ENCODE data around the gene CYP1A2. TPM values are rescaled to one million over a fixed set of nuclear protein-coding genes. Genes with fewer than 3 reads are reported as not detected.

CYP1A2 gene
- total RNA-seq, 1 experiment from 2014 or later: not detected

GRCh38 chr15:74776821-74777768, 28.4 kb downstream of the CYP1A2 start:
- Histone ChIP-seq H3K79me2 (ENCODE audit: insufficient read depth, low read length) (no peaks in the 10 kb centered on the region), H3K27me3 (ENCODE audit: insufficient read depth, low read length) (peaks cover 4% of the 10 kb centered on the region; the same call in 1 of the 2 replicates), H2BK120ac (ENCODE audit: low read depth, low read length, poor library complexity, severe bottlenecking) (no peak overlapping the region), H2BK12ac (ENCODE audit: insufficient read length, low read depth, low read length) (no peak overlapping the region), H4K5ac (ENCODE audit: insufficient read length, low read depth, low read length) (no peak overlapping the region), H3K23ac (ENCODE audit: insufficient read length, low read depth, low read length) (no peak overlapping the region), H3K14ac (ENCODE audit: insufficient read depth, low read length) (no peak overlapping the region), H4K8ac (replicated peaks; ENCODE audit: insufficient read length, low read depth, low read length) (no peak overlapping the region), H3K4me1 (ENCODE audit: insufficient read depth, low read length) (no peaks in the 10 kb centered on the region), H2BK20ac (ENCODE audit: low read depth, low read length, poor library complexity, severe bottlenecking) (no peak overlapping the region), H4K20me1 (ENCODE audit: control insufficient read depth, insufficient read depth, insufficient read length) (no peaks in the 10 kb centered on the region), H3K79me1 (ENCODE audit: insufficient read depth, low read depth, low read length, poor library complexity, severe bottlenecking) (no peaks in the 10 kb centered on the region), H2BK15ac (ENCODE audit: low read depth, low read length) (no peak overlapping the region), H3K56ac (ENCODE audit: insufficient read length, low read depth, low read length) (no peak overlapping the region), H2AFZ (ENCODE audit: low read length) (no peak overlapping the region), H3T11ph (ENCODE audit: low read length) (no peak overlapping the region), H3K23me2 (ENCODE audit: insufficient read length, low read depth, low read length, poor library complexity, severe bottlenecking) (peaks cover 6% of the 10 kb centered on the region), H3K9me3 (ENCODE audit: control insufficient read depth, low read depth, low read length) (no peaks in the 10 kb centered on the region), H3K18ac (ENCODE audit: insufficient read length, low read depth, low read length) (no peak overlapping the region), H3K4ac (ENCODE audit: low read depth, low read length) (no peak overlapping the region), H4K91ac (ENCODE audit: insufficient read length, low read depth, low read length) (no peak overlapping the region), H3K27ac (ENCODE audit: insufficient read length, low read depth, low read length) (no peak overlapping the region), H3K4me2 (ENCODE audit: insufficient read depth, insufficient read length, low read length) (no peak overlapping the region), H2AK5ac (ENCODE audit: insufficient read length, low read length) (no peak overlapping the region), H2BK5ac (ENCODE audit: insufficient read length, low read length) (no peak overlapping the region), H3K9ac (ENCODE audit: extremely low read depth, insufficient read length, low read length) (no peak overlapping the region)
- TF ChIP-seq, protein P1, sequence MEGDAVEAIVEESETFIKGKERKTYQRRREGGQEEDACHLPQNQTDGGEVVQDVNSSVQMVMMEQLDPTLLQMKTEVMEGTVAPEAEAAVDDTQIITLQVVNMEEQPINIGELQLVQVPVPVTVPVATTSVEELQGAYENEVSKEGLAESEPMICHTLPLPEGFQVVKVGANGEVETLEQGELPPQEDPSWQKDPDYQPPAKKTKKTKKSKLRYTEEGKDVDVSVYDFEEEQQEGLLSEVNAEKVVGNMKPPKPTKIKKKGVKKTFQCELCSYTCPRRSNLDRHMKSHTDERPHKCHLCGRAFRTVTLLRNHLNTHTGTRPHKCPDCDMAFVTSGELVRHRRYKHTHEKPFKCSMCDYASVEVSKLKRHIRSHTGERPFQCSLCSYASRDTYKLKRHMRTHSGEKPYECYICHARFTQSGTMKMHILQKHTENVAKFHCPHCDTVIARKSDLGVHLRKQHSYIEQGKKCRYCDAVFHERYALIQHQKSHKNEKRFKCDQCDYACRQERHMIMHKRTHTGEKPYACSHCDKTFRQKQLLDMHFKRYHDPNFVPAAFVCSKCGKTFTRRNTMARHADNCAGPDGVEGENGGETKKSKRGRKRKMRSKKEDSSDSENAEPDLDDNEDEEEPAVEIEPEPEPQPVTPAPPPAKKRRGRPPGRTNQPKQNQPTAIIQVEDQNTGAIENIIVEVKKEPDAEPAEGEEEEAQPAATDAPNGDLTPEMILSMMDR (conservative IDR thresholded peaks at IDR 0.05): no peak
- peak; percentile 75 for DNase-seq
- no CpG with 5 or more reads among the region's 13 CpGs for WGBS (ENCODE audit: extremely low coverage, insufficient read length, low lambda C conversion rate)
- Mint-ChIP-seq H3K36me3 (ENCODE audit: insufficient read depth in 1 of 3, low read depth in 3 of 3) (no peaks in the 10 kb centered on the region), H3K4me3 (peak overlapping the region in 1 of 2 experiments; percentile 38; a peak in 2 of 5 replicates), H3K9me3 (no peaks in the 10 kb centered on the region), H3K4me1 (peaks cover 41 to 57% of the 10 kb centered on the region in 2 experiments), H3K27me3 (ENCODE audit: low read depth) (peaks cover 59% of the 10 kb centered on the region), H3K27ac (peak overlapping the region in 1 of 3 experiments; percentile 22; a peak in 1 of 7 replicates)

All from H9 (cell line).